ENCODE measurements around the gene UPF1. TPM values are rescaled to one million over a fixed set of nuclear protein-coding genes. Genes with fewer than 3 reads are reported as not detected.

The UPF1 gene
- total RNA-seq, 1 donor = 37.3 TPM

DNA sequence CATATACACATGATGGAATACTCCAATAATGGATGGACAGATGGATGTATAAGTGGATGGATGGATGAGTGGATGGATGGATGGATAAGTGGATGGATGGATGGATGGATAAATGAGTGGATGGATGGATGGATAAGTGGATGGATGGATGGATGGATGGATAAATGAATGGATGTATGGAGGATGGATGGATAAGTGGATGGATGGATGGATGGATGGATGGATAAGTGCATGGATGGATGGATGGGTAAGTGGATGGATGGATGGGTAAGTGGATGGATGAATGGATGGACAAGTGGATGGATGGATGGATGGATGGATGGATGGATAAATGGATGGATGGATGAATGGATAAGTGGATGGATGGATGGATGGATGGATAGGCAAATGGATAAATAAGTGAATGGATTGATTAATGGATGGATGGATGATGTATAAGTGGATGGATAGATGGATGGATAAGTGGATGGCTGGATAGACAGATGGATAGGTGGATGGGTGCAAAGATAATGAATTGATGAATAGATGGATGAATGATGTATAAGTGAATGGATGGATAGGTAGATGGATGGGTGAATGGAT lies 32.3 kb upstream of the UPF1 start:
- no peak for DNase-seq (ENCODE audit: low read depth)
- no peak overlapping the region for H3K4me3 ChIP-seq (ENCODE audit: low read depth, low read length)
- TF ChIP-seq, protein P1, sequence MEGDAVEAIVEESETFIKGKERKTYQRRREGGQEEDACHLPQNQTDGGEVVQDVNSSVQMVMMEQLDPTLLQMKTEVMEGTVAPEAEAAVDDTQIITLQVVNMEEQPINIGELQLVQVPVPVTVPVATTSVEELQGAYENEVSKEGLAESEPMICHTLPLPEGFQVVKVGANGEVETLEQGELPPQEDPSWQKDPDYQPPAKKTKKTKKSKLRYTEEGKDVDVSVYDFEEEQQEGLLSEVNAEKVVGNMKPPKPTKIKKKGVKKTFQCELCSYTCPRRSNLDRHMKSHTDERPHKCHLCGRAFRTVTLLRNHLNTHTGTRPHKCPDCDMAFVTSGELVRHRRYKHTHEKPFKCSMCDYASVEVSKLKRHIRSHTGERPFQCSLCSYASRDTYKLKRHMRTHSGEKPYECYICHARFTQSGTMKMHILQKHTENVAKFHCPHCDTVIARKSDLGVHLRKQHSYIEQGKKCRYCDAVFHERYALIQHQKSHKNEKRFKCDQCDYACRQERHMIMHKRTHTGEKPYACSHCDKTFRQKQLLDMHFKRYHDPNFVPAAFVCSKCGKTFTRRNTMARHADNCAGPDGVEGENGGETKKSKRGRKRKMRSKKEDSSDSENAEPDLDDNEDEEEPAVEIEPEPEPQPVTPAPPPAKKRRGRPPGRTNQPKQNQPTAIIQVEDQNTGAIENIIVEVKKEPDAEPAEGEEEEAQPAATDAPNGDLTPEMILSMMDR (IDR thresholded peaks at IDR 0.05; ENCODE audit: insufficient read depth, low read length) = no peak

DNA sequence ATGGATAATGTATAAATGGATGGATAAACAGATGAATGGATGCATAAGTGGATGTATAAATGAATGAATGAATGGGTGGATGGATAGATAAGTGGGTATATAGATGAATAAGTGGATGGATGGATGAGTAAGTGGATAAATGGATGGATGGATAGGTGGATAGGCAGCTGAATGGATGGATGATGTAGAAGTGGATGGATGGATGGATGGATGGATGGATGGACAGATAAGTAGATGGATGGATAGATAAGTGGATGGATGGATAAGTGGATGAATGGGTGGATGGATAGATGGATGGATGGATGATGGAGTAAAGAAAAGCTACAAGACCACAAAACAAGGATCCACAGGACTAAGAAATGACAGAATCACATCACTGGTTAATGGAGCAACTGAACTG lies 31.7 kb upstream of the UPF1 start:
- H3K4me3 ChIP-seq (ENCODE audit: low read depth, low read length) = no peak overlapping the region
- TF ChIP-seq, protein P1 (IDR thresholded peaks at IDR 0.05; ENCODE audit: insufficient read depth, low read length) = no peak
- DNase-seq (ENCODE audit: low read depth) = no peak

DNA sequence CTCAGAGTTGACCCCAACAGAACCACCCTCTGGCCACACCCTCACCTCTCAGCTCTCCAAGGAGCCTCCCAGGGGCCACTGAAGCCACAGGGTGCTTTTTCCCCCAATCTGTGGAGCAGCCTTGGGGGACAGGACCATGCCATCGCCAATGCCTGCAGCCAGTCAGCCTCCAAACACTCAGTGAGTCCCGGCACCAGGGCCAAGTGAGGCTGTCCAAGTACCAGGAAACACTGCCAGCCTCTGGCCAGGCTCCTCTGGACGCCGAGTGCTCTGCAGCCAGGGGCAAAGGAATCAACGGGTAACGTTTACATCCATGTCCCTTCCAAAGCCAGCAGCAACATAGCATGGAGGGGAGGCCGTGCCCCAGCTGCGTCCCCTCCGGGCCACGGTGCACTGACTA lies 31.1 kb upstream of the UPF1 start:
- H3K4me3 ChIP-seq (ENCODE audit: low read depth, low read length) = no peak overlapping the region
- TF ChIP-seq, protein P1 (IDR thresholded peaks at IDR 0.05; ENCODE audit: insufficient read depth, low read length) = no peak
- no peak for DNase-seq (ENCODE audit: low read depth)

DNA sequence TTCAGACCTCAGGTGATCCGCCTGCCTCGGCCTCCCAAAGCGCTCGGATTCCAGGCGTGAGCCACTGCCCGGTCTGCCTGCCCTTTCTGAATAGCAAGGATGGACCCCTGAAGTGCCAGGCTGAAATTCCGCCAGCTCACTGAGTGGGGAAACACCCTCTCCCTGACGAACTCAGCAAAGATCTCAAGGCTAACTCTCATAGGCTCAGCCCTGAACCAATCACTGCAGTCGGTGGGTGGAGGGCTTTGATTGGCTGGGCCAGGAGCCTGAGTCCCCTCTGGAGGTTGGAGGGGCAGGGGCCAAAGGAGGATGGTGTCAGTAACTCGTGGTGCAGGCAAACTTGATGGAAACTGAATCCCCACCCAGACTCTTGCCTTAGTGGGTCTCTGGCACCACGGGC lies 29.4 kb upstream of the UPF1 start:
- TF ChIP-seq, protein P1 (IDR thresholded peaks at IDR 0.05; ENCODE audit: insufficient read depth, low read length) = no peak
- no peak for DNase-seq (ENCODE audit: low read depth)
- no peak overlapping the region for H3K4me3 ChIP-seq (ENCODE audit: low read depth, low read length)

DNA sequence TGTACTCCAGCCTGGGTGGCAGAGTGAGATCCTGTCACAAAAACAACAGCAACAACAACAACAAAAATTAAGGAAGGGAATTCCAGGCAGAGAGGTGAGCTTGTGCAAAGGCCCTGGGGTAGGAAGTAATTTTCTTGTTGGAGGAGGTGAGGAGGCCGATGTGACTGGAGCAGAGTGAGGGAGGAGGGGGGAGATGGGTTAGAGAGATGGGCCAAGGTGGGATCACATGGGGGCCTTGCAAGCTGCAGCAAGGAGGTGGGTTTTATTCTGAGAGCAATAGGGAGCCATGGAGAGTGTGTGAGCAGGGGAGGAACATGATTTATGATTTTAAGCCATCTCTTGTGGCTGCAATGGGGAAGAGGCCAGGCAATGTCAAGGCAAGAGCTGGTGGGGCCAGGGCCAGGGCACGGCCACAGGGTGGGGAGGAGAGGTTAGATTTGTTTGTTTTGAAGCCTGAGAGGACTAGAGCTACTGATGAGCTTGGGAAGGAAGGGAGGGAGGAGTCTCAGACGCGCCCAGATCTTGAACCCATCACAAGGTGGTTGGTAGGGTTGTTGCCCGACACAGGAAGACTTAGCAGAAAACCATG lies 28.1 kb upstream of the UPF1 start:
- TF ChIP-seq, protein P1 (IDR thresholded peaks at IDR 0.05; ENCODE audit: insufficient read depth, low read length) = no peak
- DNase-seq (ENCODE audit: low read depth) = no peak

DNA sequence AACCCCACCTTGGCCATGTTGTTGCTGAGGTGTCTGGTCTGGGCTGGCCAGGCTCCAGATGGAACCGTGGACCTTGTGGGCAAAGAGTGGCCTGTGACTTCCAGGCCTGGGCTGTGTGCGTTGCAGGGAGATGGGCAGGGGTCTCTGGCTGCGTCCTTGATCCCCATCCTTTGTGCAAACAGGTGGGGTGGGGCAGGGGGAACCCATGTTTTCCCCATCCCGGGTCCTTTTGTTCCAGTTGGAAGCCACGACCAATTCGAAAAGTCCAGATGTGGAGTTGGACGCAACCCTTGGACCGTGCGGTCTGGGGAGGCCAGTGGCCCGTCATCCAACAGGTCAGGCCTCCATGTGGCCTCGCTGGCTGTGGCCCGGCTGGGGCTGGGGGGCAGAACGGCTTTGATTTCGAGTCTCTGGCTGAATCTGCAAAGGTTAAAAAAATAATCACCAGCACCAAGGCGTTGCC lies 27.6 kb upstream of the UPF1 start:
- no peak overlapping the region for H3K4me3 ChIP-seq (ENCODE audit: low read depth, low read length)
- no peak for DNase-seq (ENCODE audit: low read depth)
- TF ChIP-seq, protein P1 (IDR thresholded peaks at IDR 0.05; ENCODE audit: insufficient read depth, low read length) = no peak

More for the DNA sequence above, 28.1 kb upstream of the UPF1 start:
- H3K4me3 ChIP-seq (ENCODE audit: low read depth, low read length) = no peak overlapping the region
